NCI-H524 treated with DMSO at 0.1 percent for 48 hours (cell line): ENCODE measurements around the gene GUCY2D.
"Not testable (repeated sequence)": the region's sequence is repeated elsewhere in the genome, so short reads cannot be mapped to it uniquely, and the experiment has no call there.

ENCODE experiments used
- DNase-seq: peaks from one replicate; lab custom pipeline; 2025; lab: John Stamatoyannopoulos, UW

The GUCY2D gene

GRCh38 chr17:8001976-8002720, at the start of gene GUCY2D:
GUCY2D (plus strand) TSS chr17:8002615; CDS start chr17:8003048, 433 bp downstream.
- DNase-seq = no peak

- DNase-seq = not testable (repeated sequence)
Measured at GRCh38 chr17:7953266-7953665, 49.1 kb upstream of the GUCY2D start.

- DNase-seq = no peak
Measured at GRCh38 chr17:7955414-7956227, 46.8 kb upstream of the GUCY2D start.

- DNase-seq = no peak
Measured at GRCh38 chr17:7956228-7956965, 46.0 kb upstream of the GUCY2D start.

GRCh38 chr17:7959503-7960253, 42.7 kb upstream of the GUCY2D start:
- DNase-seq = no peak

- DNase-seq = no peak
Measured at GRCh38 chr17:7961421-7961820, 41.0 kb upstream of the GUCY2D start.

GRCh38 chr17:7967751-7968150, 34.7 kb upstream of the GUCY2D start:
- DNase-seq = no peak

GRCh38 chr17:7969433-7969832, 33.0 kb upstream of the GUCY2D start:
- DNase-seq = no peak

GRCh38 chr17:7971651-7972050, 30.8 kb upstream of the GUCY2D start:
- no peak for DNase-seq

GRCh38 chr17:7972131-7972785, 30.2 kb upstream of the GUCY2D start:
- DNase-seq = no peak

GRCh38 chr17:7974638-7975131, 27.7 kb upstream of the GUCY2D start:
- no peak for DNase-seq

- no peak for DNase-seq
Measured at GRCh38 chr17:7977039-7977438, 25.4 kb upstream of the GUCY2D start.

GRCh38 chr17:7977805-7978204, 24.6 kb upstream of the GUCY2D start:
- DNase-seq = no peak

- no peak for DNase-seq
Measured at GRCh38 chr17:7982173-7982572, 20.2 kb upstream of the GUCY2D start.

GRCh38 chr17:7982666-7983065, 19.7 kb upstream of the GUCY2D start:
- DNase-seq = no peak

GRCh38 chr17:7984904-7985303, 17.5 kb upstream of the GUCY2D start:
- DNase-seq = no peak

- DNase-seq = no peak
Measured at GRCh38 chr17:7987112-7987893, 15.1 kb upstream of the GUCY2D start.

GRCh38 chr17:7988750-7989178, 13.7 kb upstream of the GUCY2D start:
- DNase-seq = no peak

- DNase-seq = no peak
Measured at GRCh38 chr17:7989781-7990655, 12.4 kb upstream of the GUCY2D start.
